ENCODE data around the gene MN1. TPM values are rescaled to one million over a fixed set of nuclear protein-coding genes. Genes with fewer than 3 reads are reported as not detected.

MN1 gene
- total RNA-seq, 2 experiments from 2014 or later: 0.07 TPM; not detected in 1

- intact Hi-C loops (cut with micrococcal nuclease): no loop called here
- DNase-seq: no peak
- H3K9me3 Mint-ChIP-seq: no peaks in the 10 kb centered on the region
- ChIA-PET POLR2A (no interaction called here), CTCF (no interaction called here)
- H3K4me3 Mint-ChIP-seq: no peak overlapping the region
- peaks cover 6% of the 10 kb centered on the region for H3K27me3 Mint-ChIP-seq
- H3K4me1 Mint-ChIP-seq (ENCODE audit: low read depth): no peaks in the 10 kb centered on the region
- no peak overlapping the region for H3K27ac Mint-ChIP-seq
- H3K36me3 Mint-ChIP-seq: no peaks in the 10 kb centered on the region
Observed at GRCh38 chr22:27783436-27784119, 18.0 kb downstream of the MN1 start.

- no peak overlapping the region for H3K4me3 Mint-ChIP-seq
- ChIA-PET POLR2A (no interaction called here), CTCF (no interaction called here)
- peaks cover 7% of the 10 kb centered on the region for H3K27me3 Mint-ChIP-seq
- H3K36me3 Mint-ChIP-seq: no peaks in the 10 kb centered on the region
- no peak overlapping the region for H3K27ac Mint-ChIP-seq
- intact Hi-C loops (cut with micrococcal nuclease): no loop called here
- H3K9me3 Mint-ChIP-seq: no peaks in the 10 kb centered on the region
- no peaks in the 10 kb centered on the region for H3K4me1 Mint-ChIP-seq (ENCODE audit: low read depth)
- DNase-seq: no peak
Observed at GRCh38 chr22:27782088-27782487, 19.5 kb downstream of the MN1 start.

- no peak for DNase-seq
- H3K9me3 Mint-ChIP-seq: no peaks in the 10 kb centered on the region
- H3K27me3 Mint-ChIP-seq: peaks cover 9% of the 10 kb centered on the region
- no peak overlapping the region for H3K4me3 Mint-ChIP-seq
- POLR2A ChIA-PET: no interaction called here
- CTCF ChIA-PET: no interaction called here
- intact Hi-C loops (cut with micrococcal nuclease): no loop called here
- H3K36me3 Mint-ChIP-seq: no peaks in the 10 kb centered on the region
- H3K4me1 Mint-ChIP-seq (ENCODE audit: low read depth): no peaks in the 10 kb centered on the region
- H3K27ac Mint-ChIP-seq: no peak overlapping the region
Observed at GRCh38 chr22:27780161-27780575, 21.4 kb downstream of the MN1 start.

GRCh38 chr22:27779643-27780042 lies 21.9 kb downstream of the MN1 start:
- Mint-ChIP-seq H3K9me3 (no peaks in the 10 kb centered on the region), H3K27ac (no peak overlapping the region), H3K4me3 (no peak overlapping the region), H3K4me1 (ENCODE audit: low read depth) (no peaks in the 10 kb centered on the region), H3K27me3 (peaks cover 9% of the 10 kb centered on the region), H3K36me3 (no peaks in the 10 kb centered on the region)
- ChIA-PET CTCF (no interaction called here), POLR2A (no interaction called here)
- no peak for DNase-seq
- intact Hi-C loops (cut with micrococcal nuclease): no loop called here

GRCh38 chr22:27778294-27779090 lies 23.1 kb downstream of the MN1 start:
- Mint-ChIP-seq H3K4me1 (ENCODE audit: low read depth) (no peaks in the 10 kb centered on the region), H3K9me3 (no peaks in the 10 kb centered on the region), H3K27ac (no peak overlapping the region), H3K27me3 (peaks cover 9% of the 10 kb centered on the region), H3K36me3 (no peaks in the 10 kb centered on the region), H3K4me3 (no peak overlapping the region)
- intact Hi-C loops (cut with micrococcal nuclease): no loop called here
- ChIA-PET POLR2A (no interaction called here), CTCF (no interaction called here)
- no peak for DNase-seq

- no peak overlapping the region for H3K4me3 Mint-ChIP-seq
- DNase-seq: no peak
- no peaks in the 10 kb centered on the region for H3K9me3 Mint-ChIP-seq
- CTCF ChIA-PET: no interaction called here
- H3K36me3 Mint-ChIP-seq: no peaks in the 10 kb centered on the region
- no peaks in the 10 kb centered on the region for H3K4me1 Mint-ChIP-seq (ENCODE audit: low read depth)
- POLR2A ChIA-PET: no interaction called here
- peaks cover 9% of the 10 kb centered on the region for H3K27me3 Mint-ChIP-seq
- intact Hi-C loops (cut with micrococcal nuclease): no loop called here
- no peak overlapping the region for H3K27ac Mint-ChIP-seq
Observed at GRCh38 chr22:27777128-27777527, 24.4 kb downstream of the MN1 start.

GRCh38 chr22:27776650-27776958 lies 25.0 kb downstream of the MN1 start:
- intact Hi-C loops (cut with micrococcal nuclease): no loop called here
- CTCF ChIA-PET: no interaction called here
- H3K27me3 Mint-ChIP-seq: peaks cover 9% of the 10 kb centered on the region

GRCh38 chr22:27775758-27776649 lies 25.6 kb downstream of the MN1 start:
- H3K9me3 Mint-ChIP-seq: no peaks in the 10 kb centered on the region
- DNase-seq: no peak
- H3K36me3 Mint-ChIP-seq: no peaks in the 10 kb centered on the region
- ChIA-PET POLR2A (no interaction called here), CTCF (no interaction called here)
- H3K27me3 Mint-ChIP-seq: peaks cover 9% of the 10 kb centered on the region
- H3K27ac Mint-ChIP-seq: no peak overlapping the region
- intact Hi-C loops (cut with micrococcal nuclease): no loop called here
- no peaks in the 10 kb centered on the region for H3K4me1 Mint-ChIP-seq (ENCODE audit: low read depth)
- no peak overlapping the region for H3K4me3 Mint-ChIP-seq

More at GRCh38 chr22:27776650-27776958, 25.0 kb downstream of the MN1 start:
- Mint-ChIP-seq H3K36me3 (no peaks in the 10 kb centered on the region), H3K4me3 (no peak overlapping the region), H3K27ac (no peak overlapping the region), H3K4me1 (ENCODE audit: low read depth) (no peaks in the 10 kb centered on the region), H3K9me3 (no peaks in the 10 kb centered on the region)
- POLR2A ChIA-PET: no interaction called here
- no peak for DNase-seq

GRCh38 chr22:27775087-27775698 lies 26.4 kb downstream of the MN1 start:
- DNase-seq: no peak
- H3K36me3 Mint-ChIP-seq: no peaks in the 10 kb centered on the region
- peaks cover 9% of the 10 kb centered on the region for H3K27me3 Mint-ChIP-seq
- CTCF ChIA-PET: no interaction called here
- H3K4me1 Mint-ChIP-seq (ENCODE audit: low read depth): no peaks in the 10 kb centered on the region
- H3K9me3 Mint-ChIP-seq: no peaks in the 10 kb centered on the region
- no peak overlapping the region for H3K27ac Mint-ChIP-seq
- H3K4me3 Mint-ChIP-seq: no peak overlapping the region
- intact Hi-C loops (cut with micrococcal nuclease): no loop called here
- POLR2A ChIA-PET: no interaction called here

GRCh38 chr22:27774200-27774599 lies 27.4 kb downstream of the MN1 start:
- DNase-seq: no peak
- H3K27me3 Mint-ChIP-seq: peaks cover 9% of the 10 kb centered on the region
- CTCF ChIA-PET: no interaction called here
- no peak overlapping the region for H3K27ac Mint-ChIP-seq
- no peak overlapping the region for H3K4me3 Mint-ChIP-seq
- no peaks in the 10 kb centered on the region for H3K36me3 Mint-ChIP-seq
- POLR2A ChIA-PET: no interaction called here
- no peaks in the 10 kb centered on the region for H3K4me1 Mint-ChIP-seq (ENCODE audit: low read depth)
- intact Hi-C loops (cut with micrococcal nuclease): no loop called here
- H3K9me3 Mint-ChIP-seq: no peaks in the 10 kb centered on the region

GRCh38 chr22:27772984-27773498 lies 28.5 kb downstream of the MN1 start:
- Mint-ChIP-seq H3K27ac (no peak overlapping the region), H3K4me3 (no peak overlapping the region), H3K4me1 (ENCODE audit: low read depth) (no peaks in the 10 kb centered on the region), H3K9me3 (no peaks in the 10 kb centered on the region), H3K27me3 (peaks cover 4% of the 10 kb centered on the region), H3K36me3 (no peaks in the 10 kb centered on the region)
- CTCF ChIA-PET: no interaction called here
- intact Hi-C loops (cut with micrococcal nuclease): no loop called here
- DNase-seq: no peak
- POLR2A ChIA-PET: no interaction called here

Data from activated CD4-positive, alpha-beta memory T cell treated with anti-CD3 and anti-CD28 coated beads for 36 hours (primary cell).